Effector memory CD8-positive, alpha-beta T cell (primary cell): ENCODE data around the gene RABGAP1L.

ENCODE experiments used
- ATAC-seq: fragments of 150-1000 bp; cut with Tn5 transposase; replicated peaks from 2 replicates; pipeline ENCODE4 v1.10.0; 2021; ENCODE audit warnings: mild to moderate bottlenecking, moderate library complexity
- DNase-seq, 3 experiments: peaks; one replicate each; pipeline ENCODE4 v3.0.0; 2021
- H3K27ac Mint-ChIP-seq, 2 donors: one replicate each; pipeline ENCODE4 v1.8.0; 2022; ENCODE audit warnings: mild to moderate bottlenecking in 2 of 2, mixed read lengths in 2 of 2, moderate library complexity in 2 of 2
- H3K27me3 Mint-ChIP-seq, 2 donors: one replicate each; pipeline ENCODE4 v1.8.0; 2022; ENCODE audit warnings: mixed read lengths in 2 of 2
- H3K36me3 Mint-ChIP-seq: one replicate; pipeline ENCODE4 v1.8.0; 2022; ENCODE audit warnings: mild to moderate bottlenecking, moderate library complexity, mixed read lengths; ENCODE audit not compliant: insufficient read depth
- H3K4me1 Mint-ChIP-seq, 2 donors: one replicate each; pipeline ENCODE4 v1.8.0; 2022; ENCODE audit warnings: low read depth in 2 of 2, mixed read lengths in 2 of 2
- H3K4me3 Mint-ChIP-seq, 2 donors: one replicate each; pipeline ENCODE4 v1.8.0; 2022; ENCODE audit warnings: mild to moderate bottlenecking in 2 of 2, mixed read lengths in 2 of 2, moderate library complexity in 2 of 2
- H3K9me3 Mint-ChIP-seq, 2 donors: one replicate each; pipeline ENCODE4 v1.8.0; 2022; ENCODE audit warnings: mixed read lengths in 2 of 2

Gene RABGAP1L

DNA sequence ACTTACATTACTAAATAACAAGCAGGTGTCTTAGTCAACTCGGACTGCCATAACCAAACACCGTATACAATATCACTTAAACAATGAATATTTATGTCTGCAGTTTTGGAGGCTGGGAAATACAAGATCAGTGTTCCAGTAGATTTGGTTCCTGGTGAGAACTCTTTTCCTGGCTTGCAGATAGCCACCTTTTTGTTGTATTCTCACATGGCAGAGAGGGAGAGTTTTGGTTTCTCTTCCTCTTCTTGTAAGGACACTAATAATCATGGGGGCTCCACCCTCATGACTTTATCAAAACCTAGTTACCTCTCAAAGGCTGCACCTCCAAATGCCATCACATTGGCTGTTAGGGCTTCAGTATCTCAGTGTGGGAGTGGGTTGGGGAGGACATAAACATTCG, 757.5 kb downstream of the RABGAP1L start:
- Mint-ChIP-seq H3K9me3 (peaks cover 2 to 7% of the 10 kb centered on the region in 2 donors), H3K27me3 (no peaks in the 10 kb centered on the region), H3K27ac (no peak overlapping the region), H3K4me1 (peaks cover 7 to 8% of the 10 kb centered on the region in 2 donors), H3K4me3 (no peak overlapping the region), H3K36me3 (no peaks in the 10 kb centered on the region)
- no peak for DNase-seq
- ATAC-seq = no peak

DNA sequence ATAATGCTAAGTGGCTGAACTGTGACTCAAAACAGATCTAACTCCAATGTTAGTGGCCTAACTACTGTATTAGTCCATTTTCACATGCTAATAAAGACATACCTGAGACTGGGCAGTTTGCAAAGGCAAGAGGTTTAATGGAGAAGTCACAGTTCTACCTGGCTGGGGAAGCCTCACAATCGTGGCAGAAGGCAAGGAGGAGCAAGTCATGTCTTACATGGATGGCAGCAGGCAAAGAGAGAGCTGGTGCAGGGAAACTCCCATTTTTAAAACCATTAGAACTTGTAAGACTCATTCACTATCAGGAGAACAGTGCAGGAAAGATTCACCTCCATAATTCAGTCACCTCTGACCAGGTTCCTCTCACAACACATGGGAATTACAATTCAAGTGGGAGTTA, 760.8 kb downstream of the RABGAP1L start:
- peaks cover 5 to 7% of the 10 kb centered on the region in 2 donors for H3K4me1 Mint-ChIP-seq
- H3K27ac Mint-ChIP-seq = peak overlapping the region in 1 of 2 donors; percentile 88
- DNase-seq = no peak
- no peaks in the 10 kb centered on the region for H3K27me3 Mint-ChIP-seq
- no peak for ATAC-seq
- H3K4me3 Mint-ChIP-seq = no peak overlapping the region
- H3K9me3 Mint-ChIP-seq = peaks cover 2 to 7% of the 10 kb centered on the region in 2 donors
- peaks cover 2% of the 10 kb centered on the region for H3K36me3 Mint-ChIP-seq

DNA sequence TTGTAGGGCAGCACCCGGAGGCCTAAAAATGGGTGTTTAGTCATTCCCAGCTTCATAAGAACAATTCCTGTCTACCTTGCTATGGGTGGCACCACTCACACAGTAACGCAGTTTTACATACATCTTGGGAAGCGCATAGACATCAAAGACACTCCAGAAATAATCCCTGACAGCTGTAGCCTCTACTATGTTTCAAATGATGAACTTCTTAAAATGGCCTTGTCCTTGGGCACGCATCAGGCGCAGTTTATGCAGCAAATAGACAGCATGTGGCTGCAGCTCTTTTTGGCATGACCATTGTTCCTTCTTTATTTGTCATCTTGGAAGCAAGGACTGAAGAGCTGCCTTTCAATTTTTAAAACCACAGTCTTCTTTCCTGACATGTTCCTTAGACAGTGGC, 762.8 kb downstream of the RABGAP1L start:
- peak overlapping the region in 1 of 2 donors; percentile 65 for H3K27ac Mint-ChIP-seq
- no peak for ATAC-seq
- H3K4me3 Mint-ChIP-seq = no peak overlapping the region
- peaks cover 10% of the 10 kb centered on the region for H3K36me3 Mint-ChIP-seq
- DNase-seq = no peak
- H3K9me3 Mint-ChIP-seq = peaks cover 2 to 7% of the 10 kb centered on the region in 2 donors
- H3K4me1 Mint-ChIP-seq = peaks cover 2 to 7% of the 10 kb centered on the region in 2 donors
- H3K27me3 Mint-ChIP-seq = no peaks in the 10 kb centered on the region

DNA sequence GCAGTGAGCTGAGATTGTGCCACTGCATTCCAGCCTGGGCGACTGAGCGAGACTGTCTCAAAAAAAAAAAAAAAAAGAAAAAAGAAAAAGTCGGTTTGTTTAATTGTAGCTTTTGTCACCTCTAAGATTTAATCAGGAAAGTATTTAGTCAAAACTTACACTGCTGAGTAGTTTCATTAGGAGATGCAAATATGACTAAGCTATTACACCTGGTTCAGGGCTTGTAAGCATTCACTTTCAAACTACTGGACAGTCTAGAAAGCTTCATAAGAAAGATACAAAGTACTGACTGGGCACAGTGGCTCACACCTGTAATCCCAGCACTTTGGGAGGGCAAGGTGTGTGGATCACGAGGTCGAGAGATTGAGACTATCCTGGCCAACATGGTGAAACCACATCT, 764.5 kb downstream of the RABGAP1L start:
- Mint-ChIP-seq H3K27ac (peak overlapping the region in 1 of 2 donors; percentile 17), H3K9me3 (peaks cover 2 to 7% of the 10 kb centered on the region in 2 donors), H3K4me3 (no peak overlapping the region), H3K4me1 (peaks cover 4 to 7% of the 10 kb centered on the region in 2 donors), H3K36me3 (peaks cover 10% of the 10 kb centered on the region), H3K27me3 (no peaks in the 10 kb centered on the region)
- ATAC-seq (no peak), DNase-seq (no peak)

DNA sequence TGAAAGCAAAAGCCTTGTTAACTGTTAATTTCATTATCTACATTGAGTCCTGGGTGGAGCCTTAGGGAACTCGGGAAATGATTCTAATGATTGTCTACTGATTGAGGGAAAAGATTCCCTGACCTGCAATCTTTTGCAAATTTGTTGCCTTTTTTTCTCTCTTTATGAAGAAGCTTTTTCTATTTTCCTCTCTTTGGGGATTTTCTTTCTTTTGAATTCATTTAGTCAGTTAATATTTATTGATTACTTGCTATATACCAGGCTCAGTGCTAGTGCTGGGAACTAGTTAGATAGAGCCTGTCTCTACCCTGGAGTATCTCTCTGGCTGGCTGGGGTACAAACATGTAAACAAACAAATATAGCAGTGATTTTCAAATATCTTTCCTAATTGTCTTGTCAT, 769.2 kb downstream of the RABGAP1L start:
- Mint-ChIP-seq H3K27ac (no peak overlapping the region), H3K36me3 (peaks cover 10% of the 10 kb centered on the region), H3K4me1 (peaks cover 0 to 4% of the 10 kb centered on the region in 2 donors), H3K9me3 (no peaks in the 10 kb centered on the region), H3K4me3 (no peak overlapping the region), H3K27me3 (no peaks in the 10 kb centered on the region)
- DNase-seq (no peak), ATAC-seq (no peak)

DNA sequence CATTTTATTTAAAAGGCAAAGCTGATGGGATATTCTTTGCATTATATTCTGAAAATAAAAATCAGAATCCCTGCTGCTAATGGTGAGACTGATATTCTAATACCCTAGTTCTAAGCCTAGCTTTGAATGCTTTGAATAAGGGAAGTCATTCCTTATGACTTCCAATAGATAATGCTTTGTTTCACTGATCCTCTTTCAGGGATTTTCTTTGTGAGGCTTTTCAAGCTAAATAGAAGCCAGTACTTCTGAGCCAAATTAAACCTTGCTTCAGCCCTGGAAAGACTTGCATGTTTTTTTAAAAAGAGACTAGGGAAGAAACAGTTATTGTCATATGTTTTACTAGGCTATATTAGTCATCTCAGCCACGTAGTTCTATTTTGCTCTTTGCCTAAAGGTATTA, 771.9 kb downstream of the RABGAP1L start:
- ATAC-seq (no peak), DNase-seq (no peak)
- H3K27me3 Mint-ChIP-seq = no peaks in the 10 kb centered on the region
- H3K36me3 Mint-ChIP-seq = peaks cover 4% of the 10 kb centered on the region
- no peak overlapping the region for H3K27ac Mint-ChIP-seq
- H3K4me1 Mint-ChIP-seq = peaks cover 0 to 6% of the 10 kb centered on the region in 2 donors
- H3K9me3 Mint-ChIP-seq = no peaks in the 10 kb centered on the region
- no peak overlapping the region for H3K4me3 Mint-ChIP-seq

DNA sequence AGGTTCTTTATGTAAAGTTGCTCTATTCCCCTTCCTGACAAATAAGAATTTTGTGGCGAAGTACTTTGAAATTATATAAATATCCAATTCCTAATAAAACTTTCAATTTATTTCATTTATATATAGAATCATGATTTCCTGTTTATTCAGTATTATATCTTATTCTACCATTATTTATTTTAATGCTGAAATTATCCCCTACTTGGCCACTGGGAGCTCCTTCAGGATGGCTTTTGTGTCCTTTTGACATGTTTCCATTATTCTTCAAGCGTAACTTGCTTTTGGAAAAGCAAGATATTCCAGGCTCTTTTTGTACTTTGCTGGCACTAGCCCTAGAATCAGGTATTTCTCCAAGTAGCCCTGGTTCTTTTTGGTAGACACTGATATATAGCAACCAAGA, 773.3 kb downstream of the RABGAP1L start:
- peak overlapping the region in 1 of 2 donors; percentile 30 for H3K27ac Mint-ChIP-seq
- H3K27me3 Mint-ChIP-seq = no peaks in the 10 kb centered on the region
- H3K4me1 Mint-ChIP-seq = peaks cover 0 to 6% of the 10 kb centered on the region in 2 donors
- no peaks in the 10 kb centered on the region for H3K9me3 Mint-ChIP-seq
- peaks cover 4% of the 10 kb centered on the region for H3K36me3 Mint-ChIP-seq
- no peak overlapping the region for H3K4me3 Mint-ChIP-seq
- no peak for ATAC-seq
- DNase-seq = no peak

DNA sequence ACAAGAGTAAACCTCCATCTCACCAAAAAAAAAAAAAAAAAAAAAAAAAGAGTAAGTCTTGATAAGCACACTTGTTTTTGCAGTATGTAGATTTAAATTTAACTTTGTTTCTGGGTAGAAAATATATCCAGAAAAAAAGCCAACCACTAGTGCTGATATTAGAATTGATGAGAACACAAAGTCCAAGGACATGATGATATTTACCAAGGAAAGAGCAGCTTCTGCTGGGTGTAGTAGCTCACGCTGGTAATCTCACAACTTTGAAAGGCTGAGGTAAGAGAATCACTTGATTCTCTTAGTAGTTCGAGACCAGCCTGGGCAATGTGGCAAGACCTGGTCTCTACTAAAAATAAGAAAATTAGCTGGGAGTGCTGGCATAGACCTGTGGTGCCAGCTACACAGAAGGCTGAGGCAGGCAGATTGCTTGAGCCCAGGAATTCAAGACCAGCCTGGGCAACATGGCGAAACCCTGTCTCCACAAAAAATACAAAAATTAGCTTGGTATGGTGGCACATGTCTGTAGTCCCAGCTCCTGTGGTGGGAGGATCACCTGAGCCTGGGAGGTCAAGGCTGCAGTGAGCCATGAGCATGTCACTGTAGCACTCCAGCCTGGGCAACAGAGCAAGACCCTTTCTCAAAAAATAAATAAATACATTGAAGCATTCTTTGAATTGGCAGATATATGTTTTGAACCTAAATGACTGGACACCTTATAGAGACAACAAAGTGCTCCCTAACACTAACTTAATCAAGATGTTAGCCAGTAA, 776.8 kb downstream of the RABGAP1L start:
- Mint-ChIP-seq H3K27ac (no peak overlapping the region), H3K27me3 (no peaks in the 10 kb centered on the region), H3K36me3 (peaks cover 4% of the 10 kb centered on the region), H3K4me1 (peaks cover 6 to 8% of the 10 kb centered on the region in 2 donors), H3K9me3 (no peaks in the 10 kb centered on the region), H3K4me3 (no peak overlapping the region)
- no peak for DNase-seq
- ATAC-seq = no peak

DNA sequence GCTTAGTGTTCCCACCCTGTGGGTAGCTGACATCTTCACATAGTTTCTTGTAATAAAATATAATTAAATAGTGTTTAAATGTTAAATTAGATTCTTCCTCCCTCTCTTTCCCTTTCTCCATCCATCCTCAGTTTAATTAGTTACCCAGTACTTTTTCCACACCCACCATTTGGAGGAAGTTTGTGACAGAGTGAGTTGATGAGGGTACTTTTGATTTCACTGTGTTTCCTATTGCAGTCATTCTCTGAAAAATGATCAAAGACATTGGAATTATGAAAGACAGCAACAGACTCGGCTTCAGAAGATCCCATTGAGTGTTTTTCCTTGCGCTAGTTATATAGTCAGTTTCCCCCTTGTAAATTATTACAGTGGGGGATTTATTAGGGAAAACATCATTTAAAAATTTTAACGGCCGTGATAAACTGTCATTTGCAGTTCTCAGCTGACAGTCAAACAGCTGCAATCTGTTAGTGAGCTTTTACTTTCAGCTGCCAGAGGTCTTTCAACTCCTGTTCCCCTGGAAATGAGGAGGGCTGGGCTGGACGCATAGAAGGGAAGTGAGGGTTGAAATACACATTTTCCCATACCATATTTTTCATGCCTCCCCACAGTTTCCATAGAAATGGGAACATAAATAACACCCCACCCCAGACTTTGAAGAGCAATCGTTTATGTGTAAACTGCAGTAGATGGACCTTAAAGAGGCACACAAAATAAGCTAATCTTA, 779.1 kb downstream of the RABGAP1L start:
- Mint-ChIP-seq H3K36me3 (peaks cover 4% of the 10 kb centered on the region), H3K4me3 (peak overlapping the region in 1 of 2 donors; percentile 29), H3K27ac (peak overlapping the region; percentile 53 to 72), H3K27me3 (no peaks in the 10 kb centered on the region), H3K4me1 (peaks cover 9 to 12% of the 10 kb centered on the region in 2 donors), H3K9me3 (no peaks in the 10 kb centered on the region)
- DNase-seq (no peak), ATAC-seq (no peak)

DNA sequence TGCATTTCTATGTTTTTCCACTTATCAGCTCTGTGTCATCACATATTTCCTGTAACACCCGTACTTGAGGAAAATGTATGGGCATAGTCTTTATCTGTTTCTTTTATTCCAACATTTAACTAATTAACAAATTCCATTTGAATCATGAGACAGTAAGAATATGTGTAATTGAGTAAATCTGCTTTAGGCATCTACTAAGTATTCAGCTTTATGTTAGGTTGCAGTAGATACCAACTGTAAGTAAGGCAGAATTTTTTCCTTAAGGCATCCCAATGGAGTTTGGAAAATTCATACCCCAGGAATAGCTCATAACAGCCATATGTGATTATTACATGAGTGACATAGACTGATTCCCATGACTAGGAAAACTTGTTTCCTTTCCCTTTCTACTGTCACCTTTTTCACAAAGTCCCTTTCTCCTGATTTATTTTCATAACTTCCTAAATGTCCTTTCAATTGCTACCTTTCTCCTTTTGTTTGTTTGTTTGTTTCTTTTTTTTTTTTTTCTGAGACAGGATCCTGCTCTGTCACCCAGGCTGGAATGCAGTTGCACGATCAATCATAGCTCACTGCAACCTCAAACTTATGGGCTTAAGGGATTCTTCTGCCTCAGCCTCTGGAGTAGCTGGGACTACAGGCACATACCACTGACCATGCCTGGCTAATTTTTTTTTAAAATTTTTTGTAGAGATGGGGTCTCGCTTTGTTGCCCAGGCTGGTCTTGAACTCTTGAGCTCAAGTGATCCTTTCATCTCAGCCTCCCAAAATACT, 780.6 kb downstream of the RABGAP1L start:
- H3K27me3 Mint-ChIP-seq = no peaks in the 10 kb centered on the region
- peaks cover 7 to 14% of the 10 kb centered on the region in 2 donors for H3K4me1 Mint-ChIP-seq
- no peak overlapping the region for H3K27ac Mint-ChIP-seq
- DNase-seq (no peak), ATAC-seq (no peak)
- no peaks in the 10 kb centered on the region for H3K9me3 Mint-ChIP-seq
- H3K36me3 Mint-ChIP-seq = peaks cover 11% of the 10 kb centered on the region
- H3K4me3 Mint-ChIP-seq = no peak overlapping the region

DNA sequence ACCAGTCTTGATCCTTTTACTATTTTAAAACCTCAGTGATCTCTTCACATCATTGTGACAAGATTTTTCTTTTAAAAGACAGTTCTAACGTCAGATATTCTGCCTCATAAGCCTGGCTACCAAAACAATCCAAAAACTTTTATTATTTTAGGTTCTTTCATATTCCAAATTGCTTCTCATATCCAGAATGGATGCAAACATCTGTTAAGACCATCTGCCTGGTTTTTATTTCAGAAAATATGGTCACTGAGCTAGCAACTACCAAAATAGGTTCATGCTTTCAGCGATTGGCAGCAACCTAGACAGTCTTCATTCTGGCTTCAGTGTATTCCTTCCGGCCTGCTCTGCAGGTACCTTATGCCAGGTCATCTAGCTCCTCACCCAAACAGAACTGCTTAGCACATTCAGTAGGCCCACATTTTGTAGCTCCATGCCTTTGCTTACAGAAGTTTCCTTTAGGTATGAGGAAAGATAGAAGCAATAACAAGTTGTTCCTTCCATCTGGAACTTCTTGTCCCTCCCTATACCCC, 781.4 kb downstream of the RABGAP1L start:
- Mint-ChIP-seq H3K4me1 (peaks cover 7 to 15% of the 10 kb centered on the region in 2 donors), H3K27me3 (no peaks in the 10 kb centered on the region), H3K9me3 (no peaks in the 10 kb centered on the region), H3K27ac (no peak overlapping the region), H3K4me3 (no peak overlapping the region), H3K36me3 (peaks cover 13% of the 10 kb centered on the region)
- DNase-seq (no peak), ATAC-seq (no peak)

DNA sequence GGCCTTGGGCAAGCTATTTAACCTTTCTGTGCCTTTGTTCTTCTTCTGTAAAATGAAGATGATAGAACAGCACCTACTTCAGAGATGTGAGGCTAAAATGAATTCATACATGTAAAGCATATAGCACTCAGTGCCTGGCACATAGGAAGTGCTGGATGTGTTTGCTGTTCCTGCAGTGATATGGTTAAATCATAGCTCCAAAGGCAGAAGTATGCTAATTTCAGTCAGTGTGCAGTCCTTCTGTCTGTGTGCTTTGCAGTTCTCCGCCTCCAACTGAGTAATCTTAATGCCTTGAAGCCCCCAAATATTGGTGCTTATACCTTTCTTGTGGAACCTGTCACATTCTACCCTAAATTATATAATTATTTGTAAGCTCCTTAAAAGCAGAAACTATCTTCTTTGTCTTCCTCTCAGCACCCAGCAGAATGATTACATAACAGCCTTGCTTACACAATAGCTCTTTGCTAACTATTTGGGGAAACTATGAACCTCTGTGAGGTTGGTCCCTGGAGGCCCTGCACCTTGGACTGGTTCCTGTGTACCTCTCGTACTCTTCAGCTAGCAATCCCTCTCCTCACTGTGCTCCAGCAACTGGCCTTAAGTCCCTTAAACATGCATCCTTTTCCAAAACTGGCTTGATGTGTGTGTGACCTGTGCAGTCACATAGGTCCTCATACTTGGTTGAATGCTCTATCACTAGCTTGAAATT, 783.4 kb downstream of the RABGAP1L start:
- Mint-ChIP-seq H3K4me1 (peaks cover 9 to 20% of the 10 kb centered on the region in 2 donors), H3K36me3 (peaks cover 9% of the 10 kb centered on the region), H3K27ac (peak overlapping the region; percentile 7 to 18), H3K27me3 (no peaks in the 10 kb centered on the region), H3K9me3 (no peaks in the 10 kb centered on the region), H3K4me3 (no peak overlapping the region)
- DNase-seq (no peak), ATAC-seq (no peak)

DNA sequence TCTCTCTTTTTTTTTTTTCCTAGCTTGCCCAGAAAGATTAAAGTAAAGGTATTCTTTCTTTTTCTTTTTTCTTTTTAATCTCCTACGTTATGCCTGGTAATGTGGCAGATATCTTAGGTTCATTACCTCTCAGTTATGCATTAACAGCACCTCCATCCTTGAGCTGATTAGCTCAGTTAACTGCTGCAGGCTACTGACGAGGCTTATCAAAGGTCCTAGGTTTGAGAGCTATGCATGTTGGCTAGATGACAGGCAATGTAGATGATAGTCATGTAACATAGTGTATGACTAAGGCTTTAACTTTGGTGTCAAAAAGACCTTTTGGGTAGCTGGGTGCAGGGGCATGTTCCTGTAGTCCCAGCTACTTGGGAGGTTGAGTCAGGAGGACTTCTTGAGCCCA, 786.7 kb downstream of the RABGAP1L start:
- ATAC-seq (no peak), DNase-seq (no peak)
- H3K27ac Mint-ChIP-seq = peak overlapping the region in 1 of 2 donors; percentile 39
- H3K9me3 Mint-ChIP-seq = no peaks in the 10 kb centered on the region
- H3K36me3 Mint-ChIP-seq = peaks cover 11% of the 10 kb centered on the region
- H3K4me3 Mint-ChIP-seq = no peak overlapping the region
- H3K4me1 Mint-ChIP-seq = peaks cover 3 to 17% of the 10 kb centered on the region in 2 donors
- no peaks in the 10 kb centered on the region for H3K27me3 Mint-ChIP-seq
